Osteocyte (in vitro differentiated cells): ENCODE results near the gene FBXO4. TPM values are rescaled to one million over a fixed set of nuclear protein-coding genes. Genes with fewer than 3 reads are reported as not detected.

Source experiments
- DNase-seq: peaks from one replicate; pipeline ENCODE4 v3.0.0; 2021; ENCODE audit warnings: mixed read lengths; ENCODE audit not compliant: unreplicated experiment; ENCODE audit errors: extremely low spot score
- H3K27ac Mint-ChIP-seq: one replicate; pipeline ENCODE4 v1.8.0; 2021; ENCODE audit warnings: mild to moderate bottlenecking, mixed read lengths; ENCODE audit not compliant: unreplicated experiment
- H3K27me3 Mint-ChIP-seq: one replicate; pipeline ENCODE4 v1.8.0; 2021; ENCODE audit warnings: mixed read lengths; ENCODE audit not compliant: unreplicated experiment
- H3K36me3 Mint-ChIP-seq: one replicate; pipeline ENCODE4 v1.8.0; 2021; ENCODE audit warnings: mixed read lengths; ENCODE audit not compliant: unreplicated experiment
- H3K4me1 Mint-ChIP-seq: one replicate; pipeline ENCODE4 v1.8.0; 2021; ENCODE audit warnings: mixed read lengths; ENCODE audit not compliant: unreplicated experiment
- H3K4me3 Mint-ChIP-seq: one replicate; pipeline ENCODE4 v1.8.0; 2021; ENCODE audit warnings: mild to moderate bottlenecking, moderate library complexity, mixed read lengths; ENCODE audit not compliant: unreplicated experiment
- H3K9me3 Mint-ChIP-seq: one replicate; pipeline ENCODE4 v1.8.0; 2021; ENCODE audit warnings: mixed read lengths; ENCODE audit not compliant: unreplicated experiment
- total RNA-seq: library from RNA; stranded (reverse); gene quantifications from 2 replicates; pipeline ENCODE4 v1.2.1, GENCODE V29; 2021
- TF ChIP-seq, protein P1 (sequence below): fragments of 200-600 bp; sonication (generic); IDR thresholded peaks from 2 replicates; pipeline ENCODE4 v1.5.0; 2021; ENCODE audit warnings: antibody characterized with exemption, mild to moderate bottlenecking, moderate library complexity

FBXO4 gene
- total RNA-seq, 1 donor from 2014 or later: 4.2 TPM

DNA sequence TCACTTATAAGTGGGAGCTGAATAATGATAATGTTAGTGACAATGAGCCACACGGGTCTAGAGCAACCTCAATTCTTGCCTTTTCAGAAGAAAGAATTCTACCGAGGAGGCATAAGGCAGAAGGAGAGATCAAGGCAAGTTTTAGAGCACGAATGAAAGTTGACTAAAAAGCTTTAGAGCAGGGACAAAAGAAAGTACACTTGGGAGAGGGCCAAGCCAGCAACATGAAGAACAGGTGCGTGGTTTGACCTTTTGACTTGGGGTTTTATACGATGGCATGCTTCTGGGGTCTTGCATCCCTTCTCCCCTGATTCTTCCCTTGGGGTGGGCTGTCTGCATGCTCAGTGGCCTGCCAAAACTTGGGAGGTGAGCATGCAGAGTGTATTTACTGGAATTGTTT is 42.3 kb upstream of the FBXO4 start:
- peaks cover 49% of the 10 kb centered on the region for H3K27me3 Mint-ChIP-seq
- no peaks in the 10 kb centered on the region for H3K9me3 Mint-ChIP-seq
- TF ChIP-seq, protein P1, sequence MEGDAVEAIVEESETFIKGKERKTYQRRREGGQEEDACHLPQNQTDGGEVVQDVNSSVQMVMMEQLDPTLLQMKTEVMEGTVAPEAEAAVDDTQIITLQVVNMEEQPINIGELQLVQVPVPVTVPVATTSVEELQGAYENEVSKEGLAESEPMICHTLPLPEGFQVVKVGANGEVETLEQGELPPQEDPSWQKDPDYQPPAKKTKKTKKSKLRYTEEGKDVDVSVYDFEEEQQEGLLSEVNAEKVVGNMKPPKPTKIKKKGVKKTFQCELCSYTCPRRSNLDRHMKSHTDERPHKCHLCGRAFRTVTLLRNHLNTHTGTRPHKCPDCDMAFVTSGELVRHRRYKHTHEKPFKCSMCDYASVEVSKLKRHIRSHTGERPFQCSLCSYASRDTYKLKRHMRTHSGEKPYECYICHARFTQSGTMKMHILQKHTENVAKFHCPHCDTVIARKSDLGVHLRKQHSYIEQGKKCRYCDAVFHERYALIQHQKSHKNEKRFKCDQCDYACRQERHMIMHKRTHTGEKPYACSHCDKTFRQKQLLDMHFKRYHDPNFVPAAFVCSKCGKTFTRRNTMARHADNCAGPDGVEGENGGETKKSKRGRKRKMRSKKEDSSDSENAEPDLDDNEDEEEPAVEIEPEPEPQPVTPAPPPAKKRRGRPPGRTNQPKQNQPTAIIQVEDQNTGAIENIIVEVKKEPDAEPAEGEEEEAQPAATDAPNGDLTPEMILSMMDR: no peak
- H3K4me1 Mint-ChIP-seq: peaks cover 3% of the 10 kb centered on the region
- no peaks in the 10 kb centered on the region for H3K36me3 Mint-ChIP-seq
- DNase-seq: no peak
- H3K27ac Mint-ChIP-seq: no peak overlapping the region
- no peak overlapping the region for H3K4me3 Mint-ChIP-seq

- DNase-seq: no peak
- H3K9me3 Mint-ChIP-seq: no peaks in the 10 kb centered on the region
- peaks cover 51% of the 10 kb centered on the region for H3K27me3 Mint-ChIP-seq
- H3K4me1 Mint-ChIP-seq: peaks cover 3% of the 10 kb centered on the region
- no peaks in the 10 kb centered on the region for H3K36me3 Mint-ChIP-seq
- TF ChIP-seq, protein P1: no peak
- H3K4me3 Mint-ChIP-seq: no peak overlapping the region
- H3K27ac Mint-ChIP-seq: no peak overlapping the region
Measured at GRCh38 chr5:41883243-41883642, 41.8 kb upstream of the FBXO4 start.

GRCh38 chr5:41883936-41884335 is 41.1 kb upstream of the FBXO4 start:
- Mint-ChIP-seq H3K4me3 (no peak overlapping the region), H3K36me3 (no peaks in the 10 kb centered on the region), H3K27ac (no peak overlapping the region), H3K27me3 (peaks cover 47% of the 10 kb centered on the region), H3K4me1 (peaks cover 2% of the 10 kb centered on the region), H3K9me3 (no peaks in the 10 kb centered on the region)
- TF ChIP-seq, protein P1: no peak
- DNase-seq: no peak

DNA sequence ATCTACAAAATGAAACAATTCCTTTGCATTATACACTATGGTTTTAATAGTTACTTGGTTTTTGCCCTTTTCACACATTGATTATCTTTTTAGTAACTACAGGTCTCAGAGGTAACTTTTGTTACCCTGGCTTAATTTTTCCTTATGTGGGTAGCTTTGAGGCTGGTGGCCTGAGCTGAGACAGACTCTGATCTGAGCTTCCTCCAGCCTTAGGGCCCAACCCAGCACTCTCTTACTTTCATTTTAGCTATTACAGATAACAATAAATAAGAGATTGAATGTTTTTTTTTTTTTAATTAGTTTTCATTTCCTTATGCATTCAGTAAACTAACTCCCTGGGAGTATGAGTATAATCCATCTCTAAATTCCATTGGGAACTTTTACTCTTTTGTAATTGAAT is 39.8 kb upstream of the FBXO4 start:
- Mint-ChIP-seq H3K36me3 (no peaks in the 10 kb centered on the region), H3K27ac (no peak overlapping the region), H3K27me3 (peaks cover 48% of the 10 kb centered on the region), H3K9me3 (no peaks in the 10 kb centered on the region), H3K4me1 (no peaks in the 10 kb centered on the region), H3K4me3 (no peak overlapping the region)
- no peak for DNase-seq
- TF ChIP-seq, protein P1: no peak

GRCh38 chr5:41891066-41891707 is 33.9 kb upstream of the FBXO4 start:
- DNase-seq: no peak
- H3K9me3 Mint-ChIP-seq: no peaks in the 10 kb centered on the region
- H3K36me3 Mint-ChIP-seq: no peaks in the 10 kb centered on the region
- no peaks in the 10 kb centered on the region for H3K4me1 Mint-ChIP-seq
- no peak overlapping the region for H3K27ac Mint-ChIP-seq
- no peak overlapping the region for H3K4me3 Mint-ChIP-seq
- peaks cover 66% of the 10 kb centered on the region for H3K27me3 Mint-ChIP-seq
- TF ChIP-seq, protein P1: no peak
